Fibroblast of peridontal ligament (primary cell): ENCODE data around the gene TSHZ3.

ENCODE experiments used
- DNase-seq: peaks from one replicate; pipeline ENCODE4 v3.0.0-alpha.2; 2010; ENCODE audit errors: extremely low read depth

Gene TSHZ3

GRCh38 chr19:31353833-31354232, 4.6 kb upstream of the TSHZ3 start:
- no peak for DNase-seq

GRCh38 chr19:31352782-31353651, 3.8 kb upstream of the TSHZ3 start:
- DNase-seq, result no peak

- no peak for DNase-seq
These were observed 3.1 kb upstream of the TSHZ3 start for GRCh38 chr19:31352296-31352781.

- no peak for DNase-seq
These were observed 2.6 kb upstream of the TSHZ3 start for GRCh38 chr19:31351855-31352195.

GRCh38 chr19:31351056-31351854, 2.0 kb upstream of the TSHZ3 start:
- peak; percentile 62 for DNase-seq

- DNase-seq, result peak; percentile 36
These were observed 1.4 kb upstream of the TSHZ3 start for GRCh38 chr19:31350693-31351055.

- peak; percentile 18 for DNase-seq
These were observed 927 bp upstream of the TSHZ3 start for GRCh38 chr19:31350033-31350692.

GRCh38 chr19:31348481-31349159, 616 bp downstream of the TSHZ3 start:
- peak; percentile 29 for DNase-seq

- peak; percentile 83 for DNase-seq
These were observed 1.3 kb downstream of the TSHZ3 start for GRCh38 chr19:31347828-31348392.

GRCh38 chr19:31347354-31347753, 1.9 kb downstream of the TSHZ3 start:
- peak; percentile 31 for DNase-seq

- DNase-seq, result peak; percentile 19
These were observed 2.8 kb downstream of the TSHZ3 start for GRCh38 chr19:31346184-31347059.

- no peak for DNase-seq
These were observed 4.8 kb downstream of the TSHZ3 start for GRCh38 chr19:31344403-31344802.

GRCh38 chr19:31342926-31343325, 6.3 kb downstream of the TSHZ3 start:
- DNase-seq, result no peak

GRCh38 chr19:31340042-31341025, 8.9 kb downstream of the TSHZ3 start:
- peak; percentile 66 for DNase-seq

GRCh38 chr19:31339411-31339810, 9.8 kb downstream of the TSHZ3 start:
- no peak for DNase-seq

- DNase-seq, result peak; percentile 57
These were observed 11.0 kb downstream of the TSHZ3 start for GRCh38 chr19:31338069-31338776.

GRCh38 chr19:31337008-31337914, 12.0 kb downstream of the TSHZ3 start:
- DNase-seq, result no peak
